ENCODE results near the gene KRT2. TPM values are rescaled to one million over a fixed set of nuclear protein-coding genes. Genes with fewer than 3 reads are reported as not detected.

KRT2 gene
- total and polyA plus RNA-seq, 2 of the 8 experiments (the other 6 are each of a cell fraction or from before 2014, with no cell fraction given), result not detected

DNA sequence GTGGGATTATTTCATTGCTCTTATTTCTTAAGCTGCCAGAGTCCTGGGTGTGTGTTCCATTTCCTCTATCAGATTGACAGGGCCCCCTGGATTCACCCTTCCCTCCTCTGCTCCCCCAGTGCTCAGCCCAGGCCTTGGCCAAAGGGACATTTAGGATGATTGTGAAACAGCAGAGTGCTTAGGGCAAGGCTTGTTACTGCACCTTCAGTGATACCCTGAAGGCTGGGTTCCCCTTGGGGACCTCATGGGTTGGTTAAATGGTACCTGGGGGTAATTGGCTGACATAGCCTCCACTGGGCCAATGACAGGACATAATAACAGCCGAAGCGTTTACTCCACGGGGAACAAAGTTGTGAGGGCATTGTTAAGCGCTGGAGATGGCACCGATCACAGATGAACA lies 49.5 kb downstream of the KRT2 start (continued):
- TF ChIP-seq TCF12 (IDR thresholded peaks at IDR 0.05; ENCODE audit: low read depth, low read length), result no peak
- no peak for TF ChIP-seq TEAD4 (IDR thresholded peaks at IDR 0.05; ENCODE audit: low read depth, low read length)
- no peak for TF ChIP-seq BRCA1 (IDR thresholded peaks at IDR 0.05; ENCODE audit: low read depth, low read length)
- no peak for TF ChIP-seq ZNF274 (IDR thresholded peaks at IDR 0.05; ENCODE audit: borderline replicate concordance, extremely low read depth, low read length)
- no peak for TF ChIP-seq RBBP5 (IDR thresholded peaks at IDR 0.05; ENCODE audit: borderline replicate concordance, low read depth, low read length)
